ENCODE measurements around the gene NAA25.

Gene NAA25

DNA sequence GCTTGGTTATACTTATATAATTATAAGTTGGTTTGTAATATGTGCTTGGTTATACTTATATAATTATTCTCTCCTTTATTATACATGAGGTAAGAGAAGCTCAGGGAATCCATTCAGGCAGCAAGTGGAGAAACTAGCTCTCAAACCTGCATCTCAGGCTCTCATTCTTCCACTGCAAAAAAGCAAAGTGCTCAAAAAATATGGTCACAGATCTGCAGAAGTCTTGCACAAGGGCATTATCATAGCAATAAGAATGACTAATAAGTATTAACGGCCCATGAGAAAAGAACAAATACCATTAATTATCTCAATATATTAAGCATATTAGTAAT, 16.3 kb upstream of the NAA25 start:
- no peak overlapping the region for H4K91ac ChIP-seq (ENCODE audit: low read length)
- H3K4me3 ChIP-seq (ENCODE audit: insufficient read depth in 1 of 2, low read depth in 1 of 2, low read length in 2 of 2): peak overlapping the region in 1 of 2 experiments; percentile 94
- H2BK15ac ChIP-seq (ENCODE audit: low read depth, poor library complexity, severe bottlenecking): no peak overlapping the region
- H2AFZ ChIP-seq (ENCODE audit: low read depth, low read length): no peak overlapping the region
- no peak for DNase-seq
- no peak overlapping the region for H2BK120ac ChIP-seq (ENCODE audit: low read depth, low read length)
- no peaks in the 10 kb centered on the region for H3K27me3 ChIP-seq (ENCODE audit: control insufficient read depth in 1 of 2, insufficient read depth in 1 of 2, low read length in 2 of 2)
- H3K4me2 ChIP-seq (ENCODE audit: low read length, poor library complexity, severe bottlenecking): peak overlapping the region; percentile 61
- H3K9me3 ChIP-seq (ENCODE audit: control insufficient read depth, low read length): no peaks in the 10 kb centered on the region
- no peak overlapping the region for H3K4ac ChIP-seq (ENCODE audit: low read depth in 1 of 2, low read length in 2 of 2)
- peaks cover 6% of the 10 kb centered on the region for H3K79me1 ChIP-seq (replicated peaks; ENCODE audit: low read length, poor library complexity, severe bottlenecking)
- no CpG with 5 or more reads among the region's 1 CpG for WGBS
- H3K4me1 ChIP-seq (ENCODE audit: control insufficient read depth, insufficient read depth, low read depth, low read length): peaks cover 17% of the 10 kb centered on the region
- H4K8ac ChIP-seq (ENCODE audit: low read length): no peak overlapping the region
- peak overlapping the region; percentile 26 for H3K27ac ChIP-seq (ENCODE audit: low read length, poor library complexity, severe bottlenecking)
- no peak overlapping the region for H3K18ac ChIP-seq (ENCODE audit: low read depth in 1 of 2, low read length in 2 of 2)
- no peak overlapping the region for H3K23ac ChIP-seq (ENCODE audit: low read length in 2 of 2)
- no peak overlapping the region for H2BK5ac ChIP-seq (ENCODE audit: low read depth, low read length, poor library complexity, severe bottlenecking)
- H2BK12ac ChIP-seq (ENCODE audit: low read length in 2 of 2): no peak overlapping the region
- no peak overlapping the region for H2AK5ac ChIP-seq (ENCODE audit: low read length, severe bottlenecking)
- no peak overlapping the region for H3K14ac ChIP-seq (ENCODE audit: low read length in 2 of 2)
- peak overlapping the region; percentile 7 for H3K9ac ChIP-seq (ENCODE audit: low read length)
- H3K36me3 ChIP-seq (ENCODE audit: control insufficient read depth in 1 of 2, insufficient read depth in 2 of 2, low read depth in 1 of 2, low read length in 2 of 2): no peaks in the 10 kb centered on the region

DNA sequence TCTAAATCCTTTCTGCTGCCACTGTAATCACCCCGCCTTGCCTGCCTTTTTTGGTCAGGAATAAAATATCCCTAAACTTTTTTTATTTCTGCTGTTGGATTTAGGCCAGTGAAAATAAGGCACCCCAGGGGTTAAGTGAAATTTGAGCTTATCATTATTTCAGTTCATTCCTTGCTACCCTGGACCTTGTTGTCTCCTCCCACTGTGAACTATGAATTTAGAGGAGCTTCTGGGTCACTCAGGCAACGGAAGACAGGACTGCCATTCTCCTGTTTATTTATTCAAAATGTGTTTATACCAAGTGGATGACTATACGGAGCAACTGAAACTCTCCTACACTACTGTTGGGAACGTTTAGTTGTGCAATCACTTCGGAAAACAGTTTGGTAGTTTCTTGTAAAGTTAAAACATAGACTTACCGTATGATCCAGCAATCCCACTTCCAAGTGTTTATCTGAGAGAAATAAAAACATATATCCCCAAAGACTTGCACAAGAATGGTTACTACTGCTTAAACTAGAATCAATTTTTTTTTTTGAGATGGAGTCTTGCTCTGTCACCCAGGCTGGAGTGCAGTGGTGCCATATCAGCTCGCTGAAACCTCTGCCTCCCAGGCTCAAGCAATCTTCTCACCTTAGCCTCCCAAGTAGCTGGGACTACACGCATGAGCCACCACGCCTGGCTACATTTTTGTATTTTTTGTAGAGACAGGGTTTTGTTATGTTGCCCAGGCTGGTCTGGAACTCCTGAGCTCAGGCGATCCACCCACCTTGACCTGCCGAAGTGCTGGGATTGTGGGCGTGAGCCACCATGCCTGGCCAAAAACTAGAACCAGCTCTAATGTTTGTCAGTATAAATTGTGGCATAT, 14.5 kb upstream of the NAA25 start:
- no peak overlapping the region for H4K8ac ChIP-seq (ENCODE audit: low read length)
- peak overlapping the region; percentile 24 to 73 for H3K4ac ChIP-seq (ENCODE audit: low read depth in 1 of 2, low read length in 2 of 2)
- no peak overlapping the region for H3K27ac ChIP-seq (ENCODE audit: low read length, poor library complexity, severe bottlenecking)
- no peaks in the 10 kb centered on the region for H3K9me3 ChIP-seq (ENCODE audit: control insufficient read depth, low read length)
- 70% methylated on average over 6 of the region's 12 CpGs for WGBS
- no peaks in the 10 kb centered on the region for H3K27me3 ChIP-seq (ENCODE audit: control insufficient read depth in 1 of 2, insufficient read depth in 1 of 2, low read length in 2 of 2)
- H3K79me1 ChIP-seq (replicated peaks; ENCODE audit: low read length, poor library complexity, severe bottlenecking): peaks cover 6% of the 10 kb centered on the region
- H3K14ac ChIP-seq (ENCODE audit: low read length in 2 of 2): peak overlapping the region in 1 of 2 experiments; percentile 71
- H2BK15ac ChIP-seq (ENCODE audit: low read depth, poor library complexity, severe bottlenecking): peak overlapping the region; percentile 93
- peak overlapping the region in 1 of 2 experiments; percentile 52 for H3K23ac ChIP-seq (ENCODE audit: low read length in 2 of 2)
- peak overlapping the region; percentile 27 for H2BK120ac ChIP-seq (ENCODE audit: low read depth, low read length)
- H3K36me3 ChIP-seq (ENCODE audit: control insufficient read depth in 1 of 2, insufficient read depth in 2 of 2, low read depth in 1 of 2, low read length in 2 of 2): no peaks in the 10 kb centered on the region
- no peak overlapping the region for H2BK5ac ChIP-seq (ENCODE audit: low read depth, low read length, poor library complexity, severe bottlenecking)
- peak overlapping the region; percentile 79 to 90 for H3K18ac ChIP-seq (ENCODE audit: low read depth in 1 of 2, low read length in 2 of 2)
- no peak overlapping the region for H2AK5ac ChIP-seq (ENCODE audit: low read length, severe bottlenecking)
- peak overlapping the region; percentile 84 to 90 for H2BK12ac ChIP-seq (ENCODE audit: low read length in 2 of 2)
- H3K4me1 ChIP-seq (ENCODE audit: control insufficient read depth, insufficient read depth, low read depth, low read length): peaks cover 11% of the 10 kb centered on the region
- DNase-seq: peak; percentile 96
- peak overlapping the region; percentile 25 for H4K91ac ChIP-seq (ENCODE audit: low read length)
- H3K4me3 ChIP-seq (ENCODE audit: insufficient read depth in 1 of 2, low read depth in 1 of 2, low read length in 2 of 2): peak overlapping the region in 1 of 2 experiments; percentile 10
- no peak overlapping the region for H3K4me2 ChIP-seq (ENCODE audit: low read length, poor library complexity, severe bottlenecking)
- H2AFZ ChIP-seq (ENCODE audit: low read depth, low read length): no peak overlapping the region
- H3K9ac ChIP-seq (ENCODE audit: low read length): peak overlapping the region; percentile 67

DNA sequence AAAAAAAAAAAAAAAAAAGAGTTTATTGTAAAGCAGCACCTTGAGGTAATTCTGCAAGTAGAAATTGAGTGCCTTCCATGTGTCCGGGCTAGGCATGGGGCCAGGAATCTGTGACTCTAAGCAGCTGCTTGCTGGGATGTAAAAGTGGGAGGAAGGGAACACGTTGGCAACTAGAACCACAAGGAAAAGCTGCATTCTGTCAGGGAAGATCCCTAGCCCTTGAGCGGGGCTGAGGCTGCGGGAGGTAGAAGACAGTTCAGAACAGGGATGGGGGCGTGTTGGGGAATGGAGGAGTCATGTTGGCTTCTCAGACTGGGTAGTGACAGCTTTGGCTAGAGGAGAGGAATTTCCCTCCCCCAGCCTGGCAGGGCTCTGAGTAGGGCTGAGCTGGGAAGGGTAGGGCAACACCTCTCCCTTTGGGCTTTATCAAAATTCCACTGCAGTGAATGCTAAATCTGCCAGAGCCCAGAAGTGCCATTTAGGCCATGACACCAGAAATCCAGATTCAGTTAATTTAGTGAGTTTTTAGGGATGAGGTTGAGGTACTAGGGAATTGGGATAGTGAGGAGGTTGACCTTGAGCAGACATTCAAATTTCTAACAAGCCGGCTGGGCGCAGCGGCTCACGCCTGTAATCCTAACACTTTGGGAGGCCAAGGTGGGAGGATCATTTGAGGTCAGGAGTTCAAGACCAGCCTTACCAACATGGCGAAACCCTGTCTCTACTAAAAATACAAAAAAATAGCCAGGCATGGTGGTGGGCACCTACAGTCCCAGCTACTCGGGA, 13.4 kb upstream of the NAA25 start:
- Histone ChIP-seq H3K23ac (ENCODE audit: low read length in 2 of 2) (peak overlapping the region in 1 of 2 experiments; percentile 96), H3K79me1 (replicated peaks; ENCODE audit: low read length, poor library complexity, severe bottlenecking) (peaks cover 4% of the 10 kb centered on the region), H3K27me3 (ENCODE audit: control insufficient read depth in 1 of 2, insufficient read depth in 1 of 2, low read length in 2 of 2) (no peaks in the 10 kb centered on the region), H3K18ac (ENCODE audit: low read depth in 1 of 2, low read length in 2 of 2) (peak overlapping the region; percentile 83 to 95), H3K27ac (ENCODE audit: low read length, poor library complexity, severe bottlenecking) (no peak overlapping the region), H3K9me3 (ENCODE audit: control insufficient read depth, low read length) (no peaks in the 10 kb centered on the region), H3K9ac (ENCODE audit: low read length) (peak overlapping the region; percentile 74), H3K14ac (ENCODE audit: low read length in 2 of 2) (peak overlapping the region in 1 of 2 experiments; percentile 15), H2BK15ac (ENCODE audit: low read depth, poor library complexity, severe bottlenecking) (peak overlapping the region; percentile 52), H4K8ac (ENCODE audit: low read length) (peak overlapping the region; percentile 88), H4K91ac (ENCODE audit: low read length) (peak overlapping the region; percentile 95), H2AK5ac (ENCODE audit: low read length, severe bottlenecking) (peak overlapping the region; percentile 22), H3K4me2 (ENCODE audit: low read length, poor library complexity, severe bottlenecking) (no peak overlapping the region), H2BK12ac (ENCODE audit: low read length in 2 of 2) (peak overlapping the region; percentile 97 to 100), H3K4ac (ENCODE audit: low read depth in 1 of 2, low read length in 2 of 2) (peak overlapping the region; percentile 45 to 87), H2BK5ac (ENCODE audit: low read depth, low read length, poor library complexity, severe bottlenecking) (no peak overlapping the region), H3K4me3 (ENCODE audit: insufficient read depth in 1 of 2, low read depth in 1 of 2, low read length in 2 of 2) (peak overlapping the region in 1 of 2 experiments; percentile 22), H3K4me1 (ENCODE audit: control insufficient read depth, insufficient read depth, low read depth, low read length) (peaks cover 12% of the 10 kb centered on the region), H3K36me3 (ENCODE audit: control insufficient read depth in 1 of 2, insufficient read depth in 2 of 2, low read depth in 1 of 2, low read length in 2 of 2) (no peaks in the 10 kb centered on the region), H2BK120ac (ENCODE audit: low read depth, low read length) (peak overlapping the region; percentile 94), H2AFZ (ENCODE audit: low read depth, low read length) (peak overlapping the region; percentile 46)
- 87% methylated on average over 11 of the region's 11 CpGs for WGBS
- DNase-seq: peak; percentile 89

DNA sequence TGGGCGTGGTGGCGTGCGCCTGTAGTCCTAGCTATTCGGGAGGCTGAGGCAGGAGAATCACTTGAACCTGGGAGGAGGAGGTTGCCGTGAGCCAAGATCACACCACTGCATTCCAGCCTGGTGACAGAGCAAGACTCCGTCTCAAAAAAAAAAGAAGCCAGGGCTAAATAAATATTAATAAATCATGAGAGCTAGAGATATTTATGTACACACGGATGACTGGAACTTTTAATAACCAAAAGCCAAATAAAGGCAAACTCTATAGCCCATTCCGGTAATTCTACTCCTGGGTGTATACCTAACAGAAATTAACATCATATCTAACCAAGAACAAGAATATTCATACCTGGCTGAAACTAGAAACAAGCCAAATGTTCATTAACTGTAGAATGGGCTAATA, 9.1 kb upstream of the NAA25 start:
- WGBS: 82% methylated on average over 5 of the region's 8 CpGs
- no peak overlapping the region for H4K8ac ChIP-seq (ENCODE audit: low read length)

More for the DNA sequence above, 9.1 kb upstream of the NAA25 start:
- peaks cover 10% of the 10 kb centered on the region for H3K4me1 ChIP-seq (ENCODE audit: control insufficient read depth, insufficient read depth, low read depth, low read length)
- no peaks in the 10 kb centered on the region for H3K9me3 ChIP-seq (ENCODE audit: control insufficient read depth, low read length)
- no peak overlapping the region for H2BK120ac ChIP-seq (ENCODE audit: low read depth, low read length)
- no peak overlapping the region for H3K27ac ChIP-seq (ENCODE audit: low read length, poor library complexity, severe bottlenecking)
- H3K36me3 ChIP-seq (ENCODE audit: control insufficient read depth in 1 of 2, insufficient read depth in 2 of 2, low read depth in 1 of 2, low read length in 2 of 2): no peaks in the 10 kb centered on the region
- H3K79me1 ChIP-seq (replicated peaks; ENCODE audit: low read length, poor library complexity, severe bottlenecking): no peaks in the 10 kb centered on the region
- H2BK12ac ChIP-seq (ENCODE audit: low read length in 2 of 2): no peak overlapping the region
- H2BK5ac ChIP-seq (ENCODE audit: low read depth, low read length, poor library complexity, severe bottlenecking): no peak overlapping the region
- no peak for DNase-seq
- no peak overlapping the region for H3K18ac ChIP-seq (ENCODE audit: low read depth in 1 of 2, low read length in 2 of 2)
- H3K9ac ChIP-seq (ENCODE audit: low read length): peak overlapping the region; percentile 73
- no peak overlapping the region for H4K91ac ChIP-seq (ENCODE audit: low read length)
- H3K23ac ChIP-seq (ENCODE audit: low read length in 2 of 2): no peak overlapping the region
- H2BK15ac ChIP-seq (ENCODE audit: low read depth, poor library complexity, severe bottlenecking): no peak overlapping the region
- no peak overlapping the region for H2AK5ac ChIP-seq (ENCODE audit: low read length, severe bottlenecking)
- no peak overlapping the region for H3K4me2 ChIP-seq (ENCODE audit: low read length, poor library complexity, severe bottlenecking)
- no peaks in the 10 kb centered on the region for H3K27me3 ChIP-seq (ENCODE audit: control insufficient read depth in 1 of 2, insufficient read depth in 1 of 2, low read length in 2 of 2)
- H3K4me3 ChIP-seq (ENCODE audit: insufficient read depth in 1 of 2, low read depth in 1 of 2, low read length in 2 of 2): no peak overlapping the region
- H3K14ac ChIP-seq (ENCODE audit: low read length in 2 of 2): no peak overlapping the region
- H2AFZ ChIP-seq (ENCODE audit: low read depth, low read length): no peak overlapping the region
- no peak overlapping the region for H3K4ac ChIP-seq (ENCODE audit: low read depth in 1 of 2, low read length in 2 of 2)

Measured in mesenchymal stem cell (in vitro differentiated cells and primary cell).